NCI-H2227 (cell line): Measurements from ENCODE around the gene RPS23.
"Not testable (repeated sequence)": the region's sequence is repeated elsewhere in the genome, so short reads cannot be mapped to it uniquely, and the experiment has no call there.

Experiments used
- DNase-seq: peaks from one replicate; lab custom pipeline; 2025; ENCODE audit not compliant: unreplicated experiment; lab: John Stamatoyannopoulos, UW

RPS23 gene

GRCh38 chr5:82290908-82291307 is 12.8 kb upstream of the RPS23 start:
- no peak for DNase-seq

DNA sequence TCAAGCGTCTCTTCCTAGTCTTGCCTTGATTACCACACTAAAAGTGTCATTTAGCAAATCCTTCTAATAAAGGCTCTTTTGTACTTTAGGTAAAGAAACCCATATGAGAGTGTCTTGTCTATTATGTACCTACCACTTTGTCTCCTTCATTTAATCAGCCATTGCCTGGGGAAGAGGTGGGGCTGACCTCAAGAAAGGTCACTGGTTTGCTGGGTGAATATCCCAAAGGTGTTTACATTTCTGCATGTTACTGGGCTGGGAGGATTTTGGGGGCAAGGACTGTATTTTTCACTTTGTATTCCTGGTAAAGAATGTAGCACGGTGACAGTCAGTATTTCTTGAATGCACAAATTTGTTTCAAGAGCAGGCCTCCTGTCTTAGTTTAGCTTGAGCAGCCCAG is 11.9 kb upstream of the RPS23 start:
- DNase-seq = peak; percentile 7

- no peak for DNase-seq
Observed at GRCh38 chr5:82287625-82288024, 9.5 kb upstream of the RPS23 start.

GRCh38 chr5:82285206-82285605 is 7.1 kb upstream of the RPS23 start:
- no peak for DNase-seq

GRCh38 chr5:82283893-82284292 is 5.7 kb upstream of the RPS23 start:
- DNase-seq = no peak

- DNase-seq = no peak
Observed at GRCh38 chr5:82278711-82279370, 687 bp upstream of the RPS23 start.

GRCh38 chr5:82277613-82277986 is 554 bp downstream of the RPS23 start:
- no peak for DNase-seq

- DNase-seq = no peak
Observed at GRCh38 chr5:82276800-82277612, 1.1 kb downstream of the RPS23 start.

- no peak for DNase-seq
Observed at GRCh38 chr5:82275216-82275664, 2.9 kb downstream of the RPS23 start.

GRCh38 chr5:82274343-82275211 is 3.6 kb downstream of the RPS23 start:
- DNase-seq = no peak

- not testable (repeated sequence) for DNase-seq
Observed at GRCh38 chr5:82273426-82273825, 4.7 kb downstream of the RPS23 start.

DNA sequence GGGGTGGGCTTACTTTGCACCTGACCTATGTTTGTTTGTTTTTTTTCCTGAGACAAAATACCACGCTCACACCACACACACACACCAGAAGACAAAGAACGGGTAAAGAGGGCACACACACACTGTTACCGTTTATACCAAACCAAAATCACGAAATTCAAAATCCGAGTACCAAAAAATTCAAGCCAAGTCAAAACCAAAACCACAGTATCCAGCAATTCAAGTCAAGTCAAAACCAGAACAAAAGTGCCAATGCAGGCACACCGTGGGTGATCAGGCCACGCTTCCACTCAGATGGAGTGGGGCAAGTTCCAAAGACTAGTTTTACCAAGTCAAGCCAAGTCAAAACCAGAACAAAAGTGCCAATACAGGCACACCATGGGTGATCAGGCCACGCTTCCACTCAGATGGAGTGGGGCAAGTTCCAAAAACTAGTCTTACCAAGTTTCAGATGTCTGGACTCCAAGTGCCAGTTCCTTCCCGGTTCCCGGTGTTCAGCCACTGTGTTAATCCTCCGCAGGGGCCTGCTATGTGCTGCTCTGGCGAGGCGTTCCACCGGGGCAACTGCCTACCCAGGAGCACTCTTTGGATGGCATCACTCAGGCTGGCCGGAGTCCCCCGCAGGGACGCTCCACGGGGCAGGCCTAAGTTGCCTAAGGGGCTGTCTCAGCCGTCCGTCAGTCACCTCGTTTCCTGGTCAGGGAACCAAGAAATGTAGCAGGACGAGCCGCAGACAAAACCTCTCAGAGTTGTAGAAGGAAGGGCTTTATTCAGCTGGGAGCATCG is 5.4 kb downstream of the RPS23 start:
- DNase-seq = not testable (repeated sequence)

- not testable (repeated sequence) for DNase-seq
Observed at GRCh38 chr5:82269363-82269762, 8.8 kb downstream of the RPS23 start.

DNA sequence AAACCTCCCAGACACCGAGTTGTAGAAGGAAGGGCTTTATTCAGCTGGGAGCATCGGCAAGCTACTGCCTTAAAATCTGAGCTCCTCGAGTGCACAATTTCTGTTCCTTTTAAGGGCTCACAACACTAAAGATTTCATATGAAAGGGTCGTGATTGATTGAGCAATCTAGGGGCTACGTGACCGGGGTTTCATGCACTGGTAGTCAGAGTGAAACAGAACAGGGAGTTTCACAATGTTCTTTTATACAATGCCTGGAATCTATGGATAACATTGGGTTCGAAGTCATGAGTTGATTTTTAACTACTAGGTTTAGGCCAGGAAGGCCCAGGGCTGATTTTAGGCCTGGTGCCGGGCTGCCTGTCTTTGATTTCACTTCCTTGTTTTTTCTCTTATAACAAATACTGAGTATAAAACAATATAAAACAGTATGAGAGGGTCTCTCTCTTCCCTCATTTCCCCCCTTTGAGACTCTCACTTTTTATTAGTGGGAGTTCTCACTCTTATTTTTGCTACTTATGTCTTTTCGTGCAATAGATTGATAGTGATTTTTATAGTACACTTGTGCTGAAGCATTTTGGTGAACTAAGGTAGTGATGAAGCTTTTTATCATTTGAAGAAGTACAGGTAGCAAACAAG is 10.7 kb downstream of the RPS23 start:
- DNase-seq = not testable (repeated sequence)

DNA sequence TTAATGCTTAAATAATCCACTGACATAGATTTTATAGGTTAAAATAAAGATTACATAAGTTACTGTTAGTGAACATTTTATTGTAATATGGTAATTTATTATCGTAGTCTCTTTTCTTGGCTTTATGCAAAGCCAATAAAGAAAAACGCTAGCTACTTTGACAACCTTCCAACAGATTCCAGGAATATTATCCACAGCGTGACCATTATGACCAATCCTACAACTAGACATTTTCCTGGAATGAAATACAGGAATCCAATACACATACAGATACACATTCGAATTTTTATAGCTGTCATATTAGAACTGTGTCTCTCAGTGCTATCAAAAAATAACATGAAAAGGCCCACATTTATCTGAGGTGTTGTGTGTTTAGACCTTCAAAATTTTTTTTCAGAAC is 13.1 kb downstream of the RPS23 start:
- no peak for DNase-seq

GRCh38 chr5:82259172-82259800 is 18.9 kb downstream of the RPS23 start:
- peak; percentile 5 for DNase-seq

DNA sequence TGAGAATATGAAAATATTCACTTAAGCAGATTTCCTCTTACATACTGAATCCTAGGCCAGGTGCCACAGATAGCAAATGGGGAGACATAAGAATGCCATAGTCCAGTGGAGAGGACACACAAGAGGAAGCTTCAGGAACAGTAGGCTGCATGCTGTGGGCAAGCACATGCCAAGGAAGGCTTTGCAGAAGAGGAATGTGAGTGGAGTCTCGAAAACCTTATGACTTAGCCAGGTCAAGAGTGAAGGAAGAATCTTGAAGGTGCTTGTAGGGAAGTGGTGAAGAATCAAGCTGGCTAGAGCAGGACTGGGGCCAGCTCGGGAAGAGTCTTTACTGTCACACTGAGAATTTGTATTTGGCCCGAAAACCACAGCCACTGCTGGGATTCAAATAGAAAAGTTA is 20.4 kb downstream of the RPS23 start:
- no peak for DNase-seq

DNA sequence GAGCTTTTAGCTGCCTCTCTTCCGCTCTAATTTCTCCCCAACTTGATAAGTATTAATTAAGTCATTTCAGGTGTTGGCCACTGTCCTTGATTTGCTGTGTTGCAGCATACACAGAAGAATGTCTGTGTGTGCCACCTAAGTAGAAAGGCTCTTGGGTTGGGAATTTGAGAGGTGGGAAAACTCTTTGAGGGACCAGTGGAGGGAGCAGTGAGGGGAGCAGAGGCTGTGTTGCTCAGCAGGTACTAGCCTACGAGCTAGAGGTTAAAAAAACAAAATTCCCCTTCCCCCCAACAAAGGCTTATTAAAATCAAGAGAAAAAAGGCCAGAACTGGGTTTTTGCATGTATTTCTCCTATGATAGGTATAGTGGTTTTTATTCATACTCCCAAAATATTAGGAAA is 20.9 kb downstream of the RPS23 start:
- DNase-seq = no peak

DNA sequence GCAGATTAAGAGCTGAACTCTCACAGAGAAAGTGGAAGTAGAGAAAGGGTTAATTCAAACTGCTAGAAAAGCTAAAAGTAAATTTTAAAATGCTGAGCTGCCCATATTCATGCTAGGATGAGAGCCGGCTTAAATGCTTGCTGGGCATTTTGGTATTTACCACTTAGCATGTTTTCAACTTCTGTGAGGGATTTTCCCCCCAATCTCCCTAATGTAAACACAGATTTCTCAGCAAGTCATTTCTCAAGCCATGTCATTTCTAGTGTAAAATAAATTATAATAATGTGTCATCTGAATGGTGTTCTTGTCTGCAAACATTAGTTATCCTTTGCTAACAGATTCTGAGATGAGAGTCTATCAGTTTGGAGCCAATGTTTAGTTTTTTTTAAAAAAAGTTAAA is 22.3 kb downstream of the RPS23 start:
- DNase-seq = no peak

GRCh38 chr5:82252744-82253143 is 25.4 kb downstream of the RPS23 start:
- DNase-seq = no peak
